Epithelial cell of proximal tubule (primary cell): ENCODE data around the gene MICU1. TPM values are rescaled to one million over a fixed set of nuclear protein-coding genes. Genes with fewer than 3 reads are reported as not detected.

Source experiments
- DNase-seq: peaks from one replicate; pipeline ENCODE4 v3.0.0-alpha.2; 2011; ENCODE audit warnings: low read depth
- H3K4me3 ChIP-seq: 2 replicates; pipeline ENCODE4 v1.5.1; 2011; ENCODE audit warnings: low read depth, mild to moderate bottlenecking, low read length
- CTCF ChIP-seq: conservative IDR thresholded peaks from 2 replicates; pipeline ENCODE4 v1.5.1; 2012; ENCODE audit warnings: low read depth, mild to moderate bottlenecking, low read length
- total RNA-seq: library from RNA; depleted of rRNA; stranded (reverse); fragments of >200 nt; gene quantifications from 2 replicates; pipeline ENCODE4 v1.2.3, GENCODE V29; 2015

MICU1 gene
- total RNA-seq, 1 donor from 2014 or later, result 31.3 TPM

- H3K4me3 ChIP-seq, result no peak overlapping the region
- DNase-seq, result no peak
- TF ChIP-seq CTCF, result no peak
Measured at GRCh38 chr10:72462261-72462660, 163.6 kb downstream of the MICU1 start.

GRCh38 chr10:72461085-72461484, 164.8 kb downstream of the MICU1 start:
- H3K4me3 ChIP-seq, result no peak overlapping the region
- no peak for DNase-seq
- no peak for TF ChIP-seq CTCF

GRCh38 chr10:72460284-72460876, 165.5 kb downstream of the MICU1 start:
- H3K4me3 ChIP-seq, result no peak overlapping the region
- no peak for TF ChIP-seq CTCF
- no peak for DNase-seq

GRCh38 chr10:72459301-72459700, 166.6 kb downstream of the MICU1 start:
- no peak overlapping the region for H3K4me3 ChIP-seq
- DNase-seq, result no peak
- TF ChIP-seq CTCF, result no peak

- no peak for TF ChIP-seq CTCF
- peak; percentile 18 for DNase-seq
- no peak overlapping the region for H3K4me3 ChIP-seq
Measured at GRCh38 chr10:72455889-72456595, 169.8 kb downstream of the MICU1 start.

- TF ChIP-seq CTCF, result no peak
- DNase-seq, result no peak
- no peak overlapping the region for H3K4me3 ChIP-seq
Measured at GRCh38 chr10:72449941-72450441, 175.9 kb downstream of the MICU1 start.
